ENCODE results near the gene PEX13. TPM values are rescaled to one million over a fixed set of nuclear protein-coding genes. Genes with fewer than 3 reads are reported as not detected.
A peak's percentile ranks its signal among the peaks of the same experiment; 100 is the strongest.

PEX13 gene
- total RNA-seq = 22.6 to 25.0 TPM (median 23.0 TPM) in 3 replicates
- long read RNA-seq, full-length matches to known transcripts = 20 of 24 reads
- long read RNA-seq, partial matches to known transcripts = 3 of 24 reads
- long read RNA-seq, other reads (novel, unspliced or antisense) = 1 of 24 reads

GRCh38 chr2:61017556-61018317 lies at the start of gene PEX13, which contains the start of gene PUS10:
PEX13 (plus strand) TSS chr2:61017720; CDS start chr2:61017760, 40 bp downstream.
PUS10 (minus strand) TSS chr2:61018255; CDS start chr2:61011890, 6,365 bp downstream.
- Mint-ChIP-seq H3K4me3 (ENCODE audit: unreplicated experiment) (peak within 1 kb of the TSS; percentile 99), H3K27me3 (ENCODE audit: low read depth) (no peaks in the 10 kb centered on the region), H3K4me1 (ENCODE audit: low read depth) (peaks cover 37% of the 10 kb centered on the region), H3K27ac (ENCODE audit: unreplicated experiment) (peak within 1 kb of the TSS; percentile 99), H3K9me3 (ENCODE audit: low read depth) (peaks cover 8% of the 10 kb centered on the region), H3K36me3 (ENCODE audit: low read depth) (peaks cover 10% of the 10 kb centered on the region)
- peak; percentile 3 for TF ChIP-seq CTCF (IDR thresholded peaks at IDR 0.05)
- no peak for DNase-seq (ENCODE audit: low spot score)

GRCh38 chr2:60972889-60973656 lies 44.4 kb upstream of the PEX13 start:
- no peaks in the 10 kb centered on the region for H3K27me3 Mint-ChIP-seq (ENCODE audit: low read depth)
- no peak for TF ChIP-seq CTCF (IDR thresholded peaks at IDR 0.05)
- H3K9me3 Mint-ChIP-seq (ENCODE audit: low read depth) = no peaks in the 10 kb centered on the region
- H3K4me3 Mint-ChIP-seq (ENCODE audit: unreplicated experiment) = no peak overlapping the region
- H3K4me1 Mint-ChIP-seq (ENCODE audit: low read depth) = no peaks in the 10 kb centered on the region
- H3K27ac Mint-ChIP-seq (ENCODE audit: unreplicated experiment) = no peak overlapping the region
- H3K36me3 Mint-ChIP-seq (ENCODE audit: low read depth) = no peaks in the 10 kb centered on the region
- DNase-seq (ENCODE audit: low spot score) = peak; percentile 92

GRCh38 chr2:60973705-60974104 lies 43.8 kb upstream of the PEX13 start:
- Mint-ChIP-seq H3K4me3 (ENCODE audit: unreplicated experiment) (no peak overlapping the region), H3K27ac (ENCODE audit: unreplicated experiment) (no peak overlapping the region), H3K27me3 (ENCODE audit: low read depth) (no peaks in the 10 kb centered on the region), H3K36me3 (ENCODE audit: low read depth) (no peaks in the 10 kb centered on the region), H3K4me1 (ENCODE audit: low read depth) (no peaks in the 10 kb centered on the region), H3K9me3 (ENCODE audit: low read depth) (no peaks in the 10 kb centered on the region)
- no peak for TF ChIP-seq CTCF (IDR thresholded peaks at IDR 0.05)
- DNase-seq (ENCODE audit: low spot score) = no peak

GRCh38 chr2:60974652-60975051 lies 42.9 kb upstream of the PEX13 start:
- no peaks in the 10 kb centered on the region for H3K36me3 Mint-ChIP-seq (ENCODE audit: low read depth)
- H3K27ac Mint-ChIP-seq (ENCODE audit: unreplicated experiment) = no peak overlapping the region
- no peak for DNase-seq (ENCODE audit: low spot score)
- no peak overlapping the region for H3K4me3 Mint-ChIP-seq (ENCODE audit: unreplicated experiment)
- TF ChIP-seq CTCF (IDR thresholded peaks at IDR 0.05) = no peak
- H3K9me3 Mint-ChIP-seq (ENCODE audit: low read depth) = no peaks in the 10 kb centered on the region
- H3K27me3 Mint-ChIP-seq (ENCODE audit: low read depth) = no peaks in the 10 kb centered on the region
- no peaks in the 10 kb centered on the region for H3K4me1 Mint-ChIP-seq (ENCODE audit: low read depth)

GRCh38 chr2:60976256-60976850 lies 41.2 kb upstream of the PEX13 start:
- H3K27ac Mint-ChIP-seq (ENCODE audit: unreplicated experiment) = no peak overlapping the region
- H3K36me3 Mint-ChIP-seq (ENCODE audit: low read depth) = no peaks in the 10 kb centered on the region

More at GRCh38 chr2:60976256-60976850, 41.2 kb upstream of the PEX13 start:
- Mint-ChIP-seq H3K27me3 (ENCODE audit: low read depth) (no peaks in the 10 kb centered on the region), H3K9me3 (ENCODE audit: low read depth) (no peaks in the 10 kb centered on the region), H3K4me3 (ENCODE audit: unreplicated experiment) (no peak overlapping the region), H3K4me1 (ENCODE audit: low read depth) (no peaks in the 10 kb centered on the region)
- DNase-seq (ENCODE audit: low spot score) = no peak
- no peak for TF ChIP-seq CTCF (IDR thresholded peaks at IDR 0.05)
